Fibroblast of lung (primary cell): Measurements from ENCODE around the gene PLPPR2.

Experiments
- EZH2 ChIP-seq: IDR thresholded peaks from 2 replicates; pipeline ENCODE4 v1.5.1; 2012; ENCODE audit warnings: low read length, control low read depth, mild to moderate bottlenecking; ENCODE audit errors: missing control alignments
- TF ChIP-seq, protein P1 (sequence below), 2 donors: IDR thresholded peaks in 1 of 2; conservative IDR thresholded peaks in 1 of 2; 1 replicate in 1 of 2; 2 replicates in 1 of 2; pipeline ENCODE4 v1.5.1; 2011 to 2012; ENCODE audit warnings: low read length in 2 of 2, control low read depth in 1 of 2, inconsistent platforms in 1 of 2, low read depth in 1 of 2, mild to moderate bottlenecking in 1 of 2

- TF ChIP-seq, protein P1, sequence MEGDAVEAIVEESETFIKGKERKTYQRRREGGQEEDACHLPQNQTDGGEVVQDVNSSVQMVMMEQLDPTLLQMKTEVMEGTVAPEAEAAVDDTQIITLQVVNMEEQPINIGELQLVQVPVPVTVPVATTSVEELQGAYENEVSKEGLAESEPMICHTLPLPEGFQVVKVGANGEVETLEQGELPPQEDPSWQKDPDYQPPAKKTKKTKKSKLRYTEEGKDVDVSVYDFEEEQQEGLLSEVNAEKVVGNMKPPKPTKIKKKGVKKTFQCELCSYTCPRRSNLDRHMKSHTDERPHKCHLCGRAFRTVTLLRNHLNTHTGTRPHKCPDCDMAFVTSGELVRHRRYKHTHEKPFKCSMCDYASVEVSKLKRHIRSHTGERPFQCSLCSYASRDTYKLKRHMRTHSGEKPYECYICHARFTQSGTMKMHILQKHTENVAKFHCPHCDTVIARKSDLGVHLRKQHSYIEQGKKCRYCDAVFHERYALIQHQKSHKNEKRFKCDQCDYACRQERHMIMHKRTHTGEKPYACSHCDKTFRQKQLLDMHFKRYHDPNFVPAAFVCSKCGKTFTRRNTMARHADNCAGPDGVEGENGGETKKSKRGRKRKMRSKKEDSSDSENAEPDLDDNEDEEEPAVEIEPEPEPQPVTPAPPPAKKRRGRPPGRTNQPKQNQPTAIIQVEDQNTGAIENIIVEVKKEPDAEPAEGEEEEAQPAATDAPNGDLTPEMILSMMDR (conservative IDR thresholded peaks at IDR 0.05 in 1 of 2, IDR thresholded peaks at IDR 0.05 in 1 of 2; ENCODE audit: low read depth in 1 of 2, low read length in 2 of 2): no peak
- no peak for TF ChIP-seq EZH2
Observed at GRCh38 chr19:11365557-11366117, 10.4 kb downstream of the PLPPR2 start.
